ENCODE results near the gene INO80E.
A peak's percentile ranks its signal among the peaks of the same experiment; 100 is the strongest.

Gene INO80E

GRCh38 chr16:29993191-29993902 is 2.7 kb upstream of the INO80E start:
- DNase-seq = no peak

GRCh38 chr16:29993903-29994599 is 2.0 kb upstream of the INO80E start:
- DNase-seq = no peak

- DNase-seq = no peak
Observed at GRCh38 chr16:29994600-29995323, 1.3 kb upstream of the INO80E start.

GRCh38 chr16:29995324-29995910 is 624 bp upstream of the INO80E start, which contains the start of gene HIRIP3:
TSS of gene HIRIP3 (minus strand) at chr16:29995617. CDS start at chr16:29995605, 12 bp downstream.
- DNase-seq = peak; percentile 89

GRCh38 chr16:29996766-29997250 is 767 bp downstream of the INO80E start:
- no peak for DNase-seq

GRCh38 chr16:29999605-30000004 is 3.6 kb downstream of the INO80E start:
- no peak for DNase-seq

GRCh38 chr16:30000735-30001631 is 4.9 kb downstream of the INO80E start:
- no peak for DNase-seq

- no peak for DNase-seq
Observed at GRCh38 chr16:30002614-30003346, 6.7 kb downstream of the INO80E start.

GRCh38 chr16:30003670-30004423 is 7.8 kb downstream of the INO80E start:
- DNase-seq = no peak

GRCh38 chr16:30004424-30004776 is 8.4 kb downstream of the INO80E start:
- no peak for DNase-seq

GRCh38 chr16:30004811-30005242 is 8.8 kb downstream of the INO80E start:
- no peak for DNase-seq

GRCh38 chr16:30005341-30006094 is 9.5 kb downstream of the INO80E start:
- peak; percentile 56 for DNase-seq

GRCh38 chr16:30006095-30006473 is 10.0 kb downstream of the INO80E start:
- no peak for DNase-seq

- DNase-seq = no peak
Observed at GRCh38 chr16:30006659-30007377, 10.8 kb downstream of the INO80E start.

GRCh38 chr16:30007378-30007895 is 11.4 kb downstream of the INO80E start:
- no peak for DNase-seq

GRCh38 chr16:30009085-30009862 is 13.2 kb downstream of the INO80E start:
- no peak for DNase-seq

GRCh38 chr16:30009990-30010843 is 14.2 kb downstream of the INO80E start:
- DNase-seq = no peak

Data from CD4-positive, alpha-beta T cell treated with Interleukin-21 for 1 hour (primary cell).